GM12878 (cell line): ENCODE measurements around the gene NIFK. TPM values are rescaled to one million over a fixed set of nuclear protein-coding genes. Genes with fewer than 3 reads are reported as not detected.

Experiments
- ATAC-seq: fragments of 200-7000 bp; cut with Tn5 transposase; 3 replicates; pipeline ENCODE4 v1.9.1; 2020; ENCODE audit warnings: mild to moderate bottlenecking, moderate library complexity
- BruUV-seq: library from RNA; stranded (reverse); fragments of 400-500 nt; replicated peaks from 2 replicates; lab custom pipeline; 2021; lab: Mats Ljungman, UMichigan
- CTCF ChIA-PET: fragments of 300-600 bp; sonication (Branson Sonifier 250); formaldehyde crosslinking; extraction: SDS; loops from one replicate; lab custom pipeline; 2021; ENCODE audit warnings: inconsistent platforms; lab: Yijun Ruan, JAX
- POLR2A ChIA-PET: fragments of 350-600 bp; formaldehyde crosslinking; extraction: SDS; loops from one replicate; lab custom pipeline; 2021; ENCODE audit warnings: inconsistent platforms; lab: Charles Lee
- RAD21 ChIA-PET: fragments of 300-600 bp; sonication (Branson Sonifier 250); formaldehyde crosslinking; loops from one replicate; lab custom pipeline; 2023; ENCODE audit warnings: antibody characterized with exemption; ENCODE audit not compliant: unreplicated experiment; lab: Charles Lee
- SMC1A ChIA-PET: fragments of 300-600 bp; sonication (Branson Sonifier 250); formaldehyde crosslinking; loops from one replicate; lab custom pipeline; 2023; ENCODE audit not compliant: unreplicated experiment, uncharacterized antibody; lab: Charles Lee
- DNase-seq: peaks from one replicate; pipeline ENCODE4 v3.0.0-alpha.2; 2011; ENCODE audit warnings: low read depth, low spot score
- FAIRE-seq: peaks from 3 replicates; lab custom pipeline; 2011; peaks lifted over from hg19 to GRCh38; lab: Jason Lieb, UNC
- H2AFZ ChIP-seq: 2 replicates; pipeline ENCODE4 v1.6.0; 2011; ENCODE audit warnings: low read depth, low read length, control low read depth; ENCODE audit not compliant: control insufficient read depth
- H3K27ac ChIP-seq: 2 replicates; pipeline ENCODE4 v1.5.1; 2011; ENCODE audit warnings: control low read depth; ENCODE audit not compliant: control insufficient read depth, insufficient read depth
- H3K27me3 ChIP-seq, 2 experiments: replicated peaks in 1 of 2; 2 replicates each; pipeline versions ENCODE4 v1.6.0 to v1.6.1; 2011; ENCODE audit warnings: low read length in 1 of 2; ENCODE audit not compliant: control insufficient read depth in 2 of 2, insufficient read depth in 2 of 2
- H3K36me3 ChIP-seq, 2 experiments: 2 replicates each; pipeline ENCODE4 v1.5.1; 2011; ENCODE audit warnings: low read length in 1 of 2; ENCODE audit not compliant: control insufficient read depth in 2 of 2, insufficient read depth in 2 of 2
- H3K4me1 ChIP-seq: 2 replicates; pipeline ENCODE4 v1.6.1; 2011; ENCODE audit warnings: mild to moderate bottlenecking, low read length, moderate library complexity, mixed read lengths; ENCODE audit not compliant: control insufficient read depth, insufficient read depth
- H3K4me2 ChIP-seq: 2 replicates; pipeline ENCODE4 v1.6.0; 2011; ENCODE audit warnings: control low read depth; ENCODE audit not compliant: control insufficient read depth, insufficient read depth
- H3K4me3 ChIP-seq: fragments of 200-600 bp; sonication (generic); 2 replicates; pipeline ENCODE4 v1.5.1; 2016
- H3K79me2 ChIP-seq: 2 replicates; pipeline ENCODE4 v1.6.0; 2011; ENCODE audit warnings: low read length; ENCODE audit not compliant: control insufficient read depth, insufficient read depth
- H3K9ac ChIP-seq: 2 replicates; pipeline ENCODE4 v1.8.0; 2011; ENCODE audit warnings: low read length, control low read depth, mixed read lengths; ENCODE audit not compliant: control insufficient read depth, insufficient read depth
- H3K9me3 ChIP-seq: replicated peaks from 3 replicates; pipeline ENCODE4 v1.5.1; 2011; ENCODE audit warnings: mild to moderate bottlenecking, low read length; ENCODE audit not compliant: control insufficient read depth, insufficient read depth
- H4K20me1 ChIP-seq: 2 replicates; pipeline ENCODE4 v1.6.0; 2011; ENCODE audit not compliant: control insufficient read depth, insufficient read depth
- ATF2 ChIP-seq: IDR thresholded peaks from 2 replicates; pipeline ENCODE4 v1.6.1; 2012; ENCODE audit warnings: low read length, inconsistent platforms
- BCLAF1 ChIP-seq: fragments of 450-650 bp; IDR thresholded peaks from 2 replicates; pipeline ENCODE4 v1.6.1; 2017; ENCODE audit warnings: antibody characterized with exemption, mild to moderate bottlenecking, moderate library complexity
- CHD1 ChIP-seq: IDR thresholded peaks from 2 replicates; pipeline ENCODE4 v1.6.1; 2012; ENCODE audit warnings: low read depth, low read length, improper control_type of control experiment
- DPF2 ChIP-seq: fragments of 450-650 bp; IDR thresholded peaks from 2 replicates; pipeline ENCODE4 v1.6.1; 2017; ENCODE audit warnings: mild to moderate bottlenecking
- EGR1 ChIP-seq, 2 experiments: IDR thresholded peaks; 1 replicate in 1 of 2; 2 replicates in 1 of 2; pipeline ENCODE4 v1.6.1; 2011 to 2012; ENCODE audit warnings: low read depth in 2 of 2, low read length in 2 of 2, borderline replicate concordance in 1 of 2, mild to moderate bottlenecking in 1 of 2, moderate library complexity in 1 of 2
- HSF1 ChIP-seq: fragments of 150-350 bp; IDR thresholded peaks from 2 replicates; pipeline ENCODE4 v1.6.1; 2014; ENCODE audit warnings: mild to moderate bottlenecking, low read depth, low read length
- MXI1 ChIP-seq: fragments of 150-350 bp; IDR thresholded peaks from 2 replicates; pipeline ENCODE4 v1.6.1; 2011; ENCODE audit warnings: low read depth, mild to moderate bottlenecking, inconsistent platforms, low read length, improper control_type of control experiment
- NFXL1 ChIP-seq: fragments of 450-650 bp; IDR thresholded peaks from 2 replicates; pipeline ENCODE4 v1.6.1; 2017; ENCODE audit warnings: antibody characterized with exemption, mild to moderate bottlenecking, borderline replicate concordance
- NFYB ChIP-seq: IDR thresholded peaks from 2 replicates; pipeline ENCODE4 v1.6.1; 2011; ENCODE audit warnings: low read depth, mild to moderate bottlenecking, low read length, improper control_type of control experiment, moderate library complexity; ENCODE audit not compliant: insufficient read depth
- SKIL ChIP-seq: fragments of 450-650 bp; IDR thresholded peaks from 2 replicates; pipeline ENCODE4 v1.6.1; 2017; ENCODE audit warnings: mild to moderate bottlenecking, low read depth, inconsistent platforms; ENCODE audit not compliant: poor library complexity, severe bottlenecking
- SMAD1 ChIP-seq: fragments of 450-650 bp; IDR thresholded peaks from 2 replicates; pipeline ENCODE4 v1.6.1; 2018; ENCODE audit warnings: mild to moderate bottlenecking, low read depth; ENCODE audit not compliant: partially characterized antibody
- SREBF1 ChIP-seq: IDR thresholded peaks from 2 replicates; pipeline ENCODE4 v1.6.1; 2012; ENCODE audit warnings: mild to moderate bottlenecking, low read length
- STAT1 ChIP-seq: fragments of 450-650 bp; conservative IDR thresholded peaks from 2 replicates; pipeline ENCODE4 v1.6.1; 2014; ENCODE audit warnings: antibody characterized with exemption, mild to moderate bottlenecking
- WGBS: methylation state at CpG from one replicate; pipeline ENCODE4 v1.1.6; 2016; ENCODE audit warnings: low lambda C conversion rate; ENCODE audit not compliant: insufficient replicate concordance, insufficient coverage; ENCODE audit errors: missing lambda C conversion rate; 5-methylcytosine and 5-hydroxymethylcytosine counted together
- in situ Hi-C: fragments of 300-500 bp; cut with MboI; formaldehyde crosslinking; loops from 9 replicates; pipeline ENCODE4 v1.14.3; 2018; ENCODE audit warnings: mixed read lengths
- intact Hi-C: fragments of 100-400 bp; cut with micrococcal nuclease; formaldehyde crosslinking; loops from one replicate; pipeline ENCODE4 v1.14.2; 2022; ENCODE audit not compliant: unreplicated experiment
- polyA plus RNA-seq, 11 experiments: library from polyadenylated mRNA; depleted of rRNA in 4 of 11; unstranded in 6 of 11; stranded (reverse) in 5 of 11; fragments of >200 nt; fragmentation: Nextera tagmentation in 4 of 11; fragmentation: Illumina TruSeq in 1 of 11; extraction: Ambion mirVana in 4 of 11; extraction: Trizol in 1 of 11; gene quantifications; 1 replicate in 1 of 11; 2 replicates in 10 of 11; pipeline versions ENCODE4 v1.2.1 to v1.2.3, GENCODE V29; 2011 to 2016; ENCODE audit warnings: inconsistent platforms in 2 of 11, missing spikeins in 2 of 11, low read depth in 1 of 11
- total RNA-seq, 4 experiments: library from RNA; depleted of rRNA in 3 of 4; stranded (reverse); fragments of >200 nt in 3 of 4; fragmentation: Illumina TruSeq in 1 of 4; extraction: Trizol in 1 of 4; gene quantifications; 2 replicates each; pipeline versions ENCODE4 v1.2.1 to v1.2.3, GENCODE V29; 2013 to 2021

Gene NIFK
- total and polyA plus RNA-seq, 10 of the 15 experiments (the other 5 are each of a cell fraction or from before 2014, with no cell fraction given) = 47.2 to 286 (median 157) TPM

- TF ChIP-seq EGR1 (IDR thresholded peaks at IDR 0.05; ENCODE audit: borderline replicate concordance in 1 of 2, low read depth in 2 of 2, low read length in 2 of 2) = no peak
- TF ChIP-seq STAT1 = no peak
- TF ChIP-seq SREBF1 = no peak
- TF ChIP-seq SMAD1 = no peak
Measured at GRCh38 chr2:121709776-121710469, 26.8 kb downstream of the NIFK start (continued).

GRCh38 chr2:121707920-121708361 is 28.7 kb downstream of the NIFK start:
- in situ Hi-C loops (loop anchor here (25.0 kb wide), 1 partner anchor 621 kb away; no protein-coding TSS in a partner anchor), intact Hi-C loops (no loop called here)
- H3K27me3 ChIP-seq = no peaks in the 10 kb centered on the region
- no peak overlapping the region for H3K4me3 ChIP-seq
- FAIRE-seq (no peak), ATAC-seq (no peak), DNase-seq (no peak)
- H3K27ac ChIP-seq = no peak overlapping the region
- ChIA-PET SMC1A (interaction anchor here (0.6 to 0.9 kb wide), 2 partner anchors 12 to 141 kb away, joined by 3 read pairs; no protein-coding TSS in a partner anchor), POLR2A (interaction anchor here (0.6 to 1.0 kb wide), 3 partner anchors 22 to 265 kb away, joined by 3 to 4 read pairs (median 4); no protein-coding TSS in a partner anchor), RAD21 (interaction anchor here (0.6 to 1.3 kb wide), 2 partner anchors 40 to 176 kb away, joined by 3 read pairs; no protein-coding TSS in a partner anchor), CTCF (interaction anchor here (0.7 kb wide), 2 partner anchors 11 to 102 kb away, joined by 3 read pairs; no protein-coding TSS in a partner anchor)
- no peak overlapping the region for H3K9ac ChIP-seq
- H3K9me3 ChIP-seq = no peaks in the 10 kb centered on the region
- no peaks in the 10 kb centered on the region for H3K4me1 ChIP-seq
- WGBS = 68% methylated on average over 5 of the region's 5 CpGs
- no peak for TF ChIP-seq NFYB
- TF ChIP-seq SKIL = no peak
- TF ChIP-seq MXI1 = no peak
- no peak for TF ChIP-seq DPF2
- TF ChIP-seq HSF1 = no peak
- no peak for TF ChIP-seq BCLAF1
- no peak for TF ChIP-seq NFXL1
- TF ChIP-seq ATF2 = no peak
- no peak for TF ChIP-seq CHD1
- BruUV-seq = no TSS peak
- no peak overlapping the region for H3K4me2 ChIP-seq
- H3K36me3 ChIP-seq = no peaks in the 10 kb centered on the region
- no peaks in the 10 kb centered on the region for H3K79me2 ChIP-seq
- no peaks in the 10 kb centered on the region for H4K20me1 ChIP-seq
- H2AFZ ChIP-seq = no peak overlapping the region
